Lower lobe of right lung (tissue), 2 donors: Measurements from ENCODE around the gene CCNY. TPM values are rescaled to one million over a fixed set of nuclear protein-coding genes. Genes with fewer than 3 reads are reported as not detected.
A peak's percentile ranks its signal among the peaks of the same experiment; 100 is the strongest.

Experiments
- ATAC-seq, 2 donors: fragments of 200-7000 bp; cut with Tn5 transposase; one replicate each; pipeline ENCODE4 v1.9.1; 2020 to 2022; ENCODE audit warnings: mild to moderate bottlenecking in 2 of 2, moderate library complexity in 2 of 2
- DNase-seq: peaks from one replicate; pipeline ENCODE4 v3.0.0-alpha.2; 2020
- H3K27ac ChIP-seq: fragments of 200-600 bp; one replicate; pipeline ENCODE4 v1.8.0; 2022
- H3K27me3 ChIP-seq: fragments of 200-600 bp; one replicate; pipeline ENCODE4 v1.8.0; 2022; ENCODE audit warnings: low read depth
- H3K36me3 ChIP-seq: fragments of 200-600 bp; one replicate; pipeline ENCODE4 v1.8.0; 2022; ENCODE audit warnings: mild to moderate bottlenecking
- H3K4me1 ChIP-seq: fragments of 200-600 bp; one replicate; pipeline ENCODE4 v1.8.0; 2022
- H3K4me3 ChIP-seq: fragments of 200-600 bp; one replicate; pipeline ENCODE4 v1.8.0; 2022; ENCODE audit warnings: mild to moderate bottlenecking
- H3K9me3 ChIP-seq: fragments of 200-600 bp; one replicate; pipeline ENCODE4 v1.8.0; 2022
- intact Hi-C: fragments of 100-400 bp; cut with DNase I; formaldehyde crosslinking; loops from one replicate; pipeline ENCODE4 v1.11.0; 2022
- total RNA-seq: library from RNA; stranded (reverse); fragmentation: NEBNext Ultra II Directional; extraction: Animal tissue kit (Norgen Biotek cat#: 25700); gene quantifications from one replicate; pipeline ENCODE4 v1.2.1, GENCODE V29; 2021
- TF ChIP-seq, protein P1 (sequence below): fragments of 200-600 bp; IDR thresholded peaks from one replicate; pipeline ENCODE4 v1.8.0; 2022; ENCODE audit warnings: antibody characterized with exemption, mild to moderate bottlenecking
- donor health status: DM: no; HTN: yes; CAD: no; lungs with severe emphysema.

Gene CCNY
- total RNA-seq, 1 donor from 2014 or later, result 64.5 TPM

- H3K36me3 ChIP-seq, result no peaks in the 10 kb centered on the region
- no peak overlapping the region for H3K4me3 ChIP-seq
- H3K27ac ChIP-seq, result no peak overlapping the region
- TF ChIP-seq, protein P1, sequence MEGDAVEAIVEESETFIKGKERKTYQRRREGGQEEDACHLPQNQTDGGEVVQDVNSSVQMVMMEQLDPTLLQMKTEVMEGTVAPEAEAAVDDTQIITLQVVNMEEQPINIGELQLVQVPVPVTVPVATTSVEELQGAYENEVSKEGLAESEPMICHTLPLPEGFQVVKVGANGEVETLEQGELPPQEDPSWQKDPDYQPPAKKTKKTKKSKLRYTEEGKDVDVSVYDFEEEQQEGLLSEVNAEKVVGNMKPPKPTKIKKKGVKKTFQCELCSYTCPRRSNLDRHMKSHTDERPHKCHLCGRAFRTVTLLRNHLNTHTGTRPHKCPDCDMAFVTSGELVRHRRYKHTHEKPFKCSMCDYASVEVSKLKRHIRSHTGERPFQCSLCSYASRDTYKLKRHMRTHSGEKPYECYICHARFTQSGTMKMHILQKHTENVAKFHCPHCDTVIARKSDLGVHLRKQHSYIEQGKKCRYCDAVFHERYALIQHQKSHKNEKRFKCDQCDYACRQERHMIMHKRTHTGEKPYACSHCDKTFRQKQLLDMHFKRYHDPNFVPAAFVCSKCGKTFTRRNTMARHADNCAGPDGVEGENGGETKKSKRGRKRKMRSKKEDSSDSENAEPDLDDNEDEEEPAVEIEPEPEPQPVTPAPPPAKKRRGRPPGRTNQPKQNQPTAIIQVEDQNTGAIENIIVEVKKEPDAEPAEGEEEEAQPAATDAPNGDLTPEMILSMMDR, result no peak
- H3K9me3 ChIP-seq, result no peaks in the 10 kb centered on the region
- no peaks in the 10 kb centered on the region for H3K27me3 ChIP-seq
- no peak for DNase-seq
- intact Hi-C loops, result no loop called here
- peak in 1 of 2 donors; percentile 16 for ATAC-seq
- H3K4me1 ChIP-seq, result peaks cover 26% of the 10 kb centered on the region
These were observed 96.6 kb downstream of the CCNY start for GRCh38 chr10:35432781-35433338.

- TF ChIP-seq, protein P1, result no peak
These were observed 97.6 kb downstream of the CCNY start for GRCh38 chr10:35433851-35434426.

DNA sequence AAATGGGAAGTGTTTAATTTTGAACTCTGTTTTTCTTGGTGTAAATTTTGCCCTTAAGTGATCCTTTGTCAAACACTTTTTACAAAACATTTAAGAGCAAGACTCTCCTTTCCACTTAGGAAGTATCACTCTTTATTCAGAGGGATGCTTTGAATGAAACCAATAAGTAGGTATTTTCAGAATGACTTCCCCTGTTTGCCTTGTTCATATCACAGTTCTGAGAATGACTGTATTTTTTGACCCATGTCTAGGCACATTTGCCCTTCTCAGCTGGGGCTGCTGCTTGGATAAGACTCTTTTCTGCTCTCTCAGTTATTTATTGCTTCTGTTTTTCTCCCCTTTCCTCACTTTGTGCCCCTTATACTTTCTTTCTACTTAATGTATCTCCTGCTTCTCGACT lies 98.2 kb downstream of the CCNY start:
- Histone ChIP-seq H3K4me1 (peaks cover 25% of the 10 kb centered on the region), H3K27ac (no peak overlapping the region), H3K9me3 (peaks cover 6% of the 10 kb centered on the region), H3K4me3 (no peak overlapping the region), H3K27me3 (no peaks in the 10 kb centered on the region), H3K36me3 (no peaks in the 10 kb centered on the region)
- intact Hi-C loops, result no loop called here
- TF ChIP-seq, protein P1, result no peak
- DNase-seq (no peak), ATAC-seq (no peak)

More at GRCh38 chr10:35433851-35434426, 97.6 kb downstream of the CCNY start:
- peaks cover 3% of the 10 kb centered on the region for H3K9me3 ChIP-seq
- H3K27ac ChIP-seq, result no peak overlapping the region
- intact Hi-C loops, result no loop called here
- peaks cover 25% of the 10 kb centered on the region for H3K4me1 ChIP-seq
- ATAC-seq, result peak; percentile 58 to 64
- H3K36me3 ChIP-seq, result no peaks in the 10 kb centered on the region
- DNase-seq, result no peak
- no peak overlapping the region for H3K4me3 ChIP-seq
- no peaks in the 10 kb centered on the region for H3K27me3 ChIP-seq

- intact Hi-C loops, result no loop called here
- Histone ChIP-seq H3K36me3 (no peaks in the 10 kb centered on the region), H3K27me3 (no peaks in the 10 kb centered on the region), H3K4me1 (peaks cover 25% of the 10 kb centered on the region), H3K9me3 (peaks cover 6% of the 10 kb centered on the region), H3K27ac (no peak overlapping the region), H3K4me3 (no peak overlapping the region)
- ATAC-seq, result peak; percentile 52 to 71
- peak; percentile 61 for DNase-seq
- TF ChIP-seq, protein P1, result no peak
These were observed 99.5 kb downstream of the CCNY start for GRCh38 chr10:35435824-35436223.

- H3K4me1 ChIP-seq, result peaks cover 13% of the 10 kb centered on the region
- no peaks in the 10 kb centered on the region for H3K27me3 ChIP-seq
- intact Hi-C loops, result no loop called here
- no peak for ATAC-seq
- peaks cover 16% of the 10 kb centered on the region for H3K9me3 ChIP-seq
- H3K4me3 ChIP-seq, result no peak overlapping the region
- no peak overlapping the region for H3K27ac ChIP-seq
- no peaks in the 10 kb centered on the region for H3K36me3 ChIP-seq
- DNase-seq, result no peak
- TF ChIP-seq, protein P1, result no peak
These were observed 101.5 kb downstream of the CCNY start for GRCh38 chr10:35437829-35438228.
